ENCODE measurements around the gene PRICKLE1. TPM values are rescaled to one million over a fixed set of nuclear protein-coding genes. Genes with fewer than 3 reads are reported as not detected.

Gene PRICKLE1
- total and polyA plus RNA-seq, 10 of the 15 experiments (the other 5 are each of a cell fraction or from before 2014, with no cell fraction given) = 0.47 to 2.8 (median 0.86) TPM

DNA sequence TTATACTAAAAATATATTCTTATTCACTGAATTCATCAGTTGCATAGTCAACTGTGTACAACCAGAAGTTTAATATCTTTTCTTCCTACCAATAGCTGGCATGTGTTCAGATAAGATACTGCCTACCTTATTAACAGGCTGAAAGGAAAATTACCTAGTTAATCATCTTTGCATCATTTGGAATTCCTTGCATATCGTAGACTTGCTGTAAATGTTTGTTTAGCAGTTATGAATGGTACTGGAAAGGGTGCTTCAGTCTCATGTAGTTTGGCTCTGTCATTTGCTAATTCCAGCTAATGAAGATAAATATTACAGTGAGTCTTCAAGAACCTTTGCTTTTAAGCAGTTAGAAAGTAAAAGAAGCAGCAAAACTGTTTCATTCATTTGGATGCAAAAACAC is 179.2 kb downstream of the PRICKLE1 start:
- CTCF ChIA-PET = interaction anchor here (1.1 to 1.4 kb wide), 2 partner anchors 38 to 78 kb away, joined by 3 to 4 read pairs; no protein-coding TSS in a partner anchor
- H3K27ac ChIP-seq (ENCODE audit: control insufficient read depth, insufficient read depth) = no peak overlapping the region
- H3K9me3 ChIP-seq (replicated peaks; ENCODE audit: control insufficient read depth, insufficient read depth, low read length) = no peaks in the 10 kb centered on the region
- no TSS peak for BruUV-seq (replicated peaks)
- intact Hi-C loops (cut with micrococcal nuclease; ENCODE audit: unreplicated experiment) = no loop called here
- RAD21 ChIA-PET (ENCODE audit: unreplicated experiment) = no interaction called here
- no peak overlapping the region for H2AFZ ChIP-seq (ENCODE audit: control insufficient read depth, low read depth, low read length)
- no peaks in the 10 kb centered on the region for H3K27me3 ChIP-seq (replicated peaks in 1 of 2; ENCODE audit: control insufficient read depth in 2 of 2, insufficient read depth in 2 of 2, low read length in 1 of 2)
- FAIRE-seq (no peak), DNase-seq (ENCODE audit: low read depth, low spot score) (no peak), ATAC-seq (no peak)
- no peak overlapping the region for H3K4me3 ChIP-seq
- H3K36me3 ChIP-seq (ENCODE audit: control insufficient read depth in 2 of 2, insufficient read depth in 2 of 2, low read length in 1 of 2) = peaks cover 0 to 3% of the 10 kb centered on the region in 2 experiments; a peak in 3 of 4 replicates
- H3K4me1 ChIP-seq (ENCODE audit: control insufficient read depth, insufficient read depth, low read length) = no peaks in the 10 kb centered on the region
- in situ Hi-C loops (cut with MboI) = no loop called here
- 97% methylated on average over 1 of the region's 1 CpG for WGBS (ENCODE audit: insufficient coverage, insufficient replicate concordance, low lambda C conversion rate, missing lambda C conversion rate)
- SMC1A ChIA-PET (ENCODE audit: uncharacterized antibody, unreplicated experiment) = interaction anchor here (0.8 kb wide), 1 partner anchor 24 kb away, joined by 4 read pairs; no protein-coding TSS in a partner anchor
- no peak overlapping the region for H3K9ac ChIP-seq (ENCODE audit: control insufficient read depth, insufficient read depth, low read length)
- TF ChIP-seq STAT3 (IDR thresholded peaks at IDR 0.05; ENCODE audit: low read depth, low read length) (no peak), NR2F1 (conservative IDR thresholded peaks at IDR 0.05) (no peak), CREB1 (IDR thresholded peaks at IDR 0.05; ENCODE audit: low read depth) (no peak), BCL11A (IDR thresholded peaks at IDR 0.05; ENCODE audit: low read depth, low read length) (no peak), MTA2 (IDR thresholded peaks at IDR 0.05; ENCODE audit: low read depth) (no peak), HDGF (IDR thresholded peaks at IDR 0.05) (no peak), IRF4 (IDR thresholded peaks at IDR 0.05; ENCODE audit: low read depth, low read length) (no peak), STAT1 (conservative IDR thresholded peaks at IDR 0.05) (no peak), IKZF2 (IDR thresholded peaks at IDR 0.05) (no peak), ZNF274 (IDR thresholded peaks at IDR 0.05; ENCODE audit: insufficient read depth, insufficient read length) (no peak)
- TF ChIP-seq, protein P1, sequence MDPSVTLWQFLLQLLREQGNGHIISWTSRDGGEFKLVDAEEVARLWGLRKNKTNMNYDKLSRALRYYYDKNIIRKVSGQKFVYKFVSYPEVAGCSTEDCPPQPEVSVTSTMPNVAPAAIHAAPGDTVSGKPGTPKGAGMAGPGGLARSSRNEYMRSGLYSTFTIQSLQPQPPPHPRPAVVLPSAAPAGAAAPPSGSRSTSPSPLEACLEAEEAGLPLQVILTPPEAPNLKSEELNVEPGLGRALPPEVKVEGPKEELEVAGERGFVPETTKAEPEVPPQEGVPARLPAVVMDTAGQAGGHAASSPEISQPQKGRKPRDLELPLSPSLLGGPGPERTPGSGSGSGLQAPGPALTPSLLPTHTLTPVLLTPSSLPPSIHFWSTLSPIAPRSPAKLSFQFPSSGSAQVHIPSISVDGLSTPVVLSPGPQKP (IDR thresholded peaks at IDR 0.05; ENCODE audit: low read depth, low read length) = no peak
- TF ChIP-seq, protein P2, sequence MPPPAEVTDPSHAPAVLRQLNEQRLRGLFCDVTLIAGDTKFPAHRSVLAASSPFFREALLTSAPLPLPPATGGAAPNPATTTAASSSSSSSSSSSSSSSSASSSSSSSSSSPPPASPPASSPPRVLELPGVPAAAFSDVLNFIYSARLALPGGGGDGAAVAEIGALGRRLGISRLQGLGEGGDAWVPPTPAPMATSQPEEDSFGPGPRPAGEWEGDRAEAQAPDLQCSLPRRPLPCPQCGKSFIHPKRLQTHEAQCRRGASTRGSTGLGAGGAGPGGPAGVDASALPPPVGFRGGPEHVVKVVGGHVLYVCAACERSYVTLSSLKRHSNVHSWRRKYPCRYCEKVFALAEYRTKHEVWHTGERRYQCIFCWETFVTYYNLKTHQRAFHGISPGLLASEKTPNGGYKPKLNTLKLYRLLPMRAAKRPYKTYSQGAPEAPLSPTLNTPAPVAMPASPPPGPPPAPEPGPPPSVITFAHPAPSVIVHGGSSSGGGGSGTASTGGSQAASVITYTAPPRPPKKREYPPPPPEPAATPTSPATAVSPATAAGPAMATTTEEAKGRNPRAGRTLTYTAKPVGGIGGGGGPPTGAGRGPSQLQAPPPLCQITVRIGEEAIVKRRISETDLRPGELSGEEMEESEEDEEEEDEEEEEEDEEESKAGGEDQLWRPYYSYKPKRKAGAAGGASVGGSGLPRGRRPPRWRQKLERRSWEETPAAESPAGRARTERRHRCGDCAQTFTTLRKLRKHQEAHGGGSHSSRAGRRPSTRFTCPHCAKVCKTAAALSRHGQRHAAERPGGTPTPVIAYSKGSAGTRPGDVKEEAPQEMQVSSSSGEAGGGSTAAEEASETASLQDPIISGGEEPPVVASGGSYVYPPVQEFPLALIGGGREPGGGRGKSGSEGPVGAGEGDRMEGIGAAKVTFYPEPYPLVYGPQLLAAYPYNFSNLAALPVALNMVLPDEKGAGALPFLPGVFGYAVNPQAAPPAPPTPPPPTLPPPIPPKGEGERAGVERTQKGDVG (CRISPR knock-in tag; IDR thresholded peaks at IDR 0.05) = no peak
- TF ChIP-seq, protein P3, sequence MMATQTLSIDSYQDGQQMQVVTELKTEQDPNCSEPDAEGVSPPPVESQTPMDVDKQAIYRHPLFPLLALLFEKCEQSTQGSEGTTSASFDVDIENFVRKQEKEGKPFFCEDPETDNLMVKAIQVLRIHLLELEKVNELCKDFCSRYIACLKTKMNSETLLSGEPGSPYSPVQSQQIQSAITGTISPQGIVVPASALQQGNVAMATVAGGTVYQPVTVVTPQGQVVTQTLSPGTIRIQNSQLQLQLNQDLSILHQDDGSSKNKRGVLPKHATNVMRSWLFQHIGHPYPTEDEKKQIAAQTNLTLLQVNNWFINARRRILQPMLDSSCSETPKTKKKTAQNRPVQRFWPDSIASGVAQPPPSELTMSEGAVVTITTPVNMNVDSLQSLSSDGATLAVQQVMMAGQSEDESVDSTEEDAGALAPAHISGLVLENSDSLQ (IDR thresholded peaks at IDR 0.05) = no peak
- POLR2A ChIA-PET = no interaction called here
- no peak overlapping the region for H3K4me2 ChIP-seq (ENCODE audit: control insufficient read depth, insufficient read depth)
- H4K20me1 ChIP-seq (ENCODE audit: control insufficient read depth, insufficient read depth) = no peaks in the 10 kb centered on the region
- H3K79me2 ChIP-seq (ENCODE audit: control insufficient read depth, insufficient read depth, low read length) = no peaks in the 10 kb centered on the region

Measured in GM12878 (cell line).